ENCODE results near the gene SLC6A19. TPM values are rescaled to one million over a fixed set of nuclear protein-coding genes. Genes with fewer than 3 reads are reported as not detected.

Gene SLC6A19
- total and polyA plus RNA-seq, 2 experiments from 2014 or later, result 0.09 to 0.32 TPM

- DNase-seq (ENCODE audit: low read depth in 1 of 2, low spot score in 1 of 2), result peak in 1 of 2 donors; percentile 42
Observed at GRCh38 chr5:1243487-1244130, 42.2 kb downstream of the SLC6A19 start.

GRCh38 chr5:1244255-1244654 is 42.9 kb downstream of the SLC6A19 start:
- no peak for DNase-seq (ENCODE audit: low read depth in 1 of 2, low spot score in 1 of 2)
- H3K4me1 ChIP-seq (ENCODE audit: low read depth), result no peaks in the 10 kb centered on the region
- H3K9me3 ChIP-seq (ENCODE audit: low read depth), result no peaks in the 10 kb centered on the region
- no peaks in the 10 kb centered on the region for H3K36me3 ChIP-seq
- TF ChIP-seq, protein P1, sequence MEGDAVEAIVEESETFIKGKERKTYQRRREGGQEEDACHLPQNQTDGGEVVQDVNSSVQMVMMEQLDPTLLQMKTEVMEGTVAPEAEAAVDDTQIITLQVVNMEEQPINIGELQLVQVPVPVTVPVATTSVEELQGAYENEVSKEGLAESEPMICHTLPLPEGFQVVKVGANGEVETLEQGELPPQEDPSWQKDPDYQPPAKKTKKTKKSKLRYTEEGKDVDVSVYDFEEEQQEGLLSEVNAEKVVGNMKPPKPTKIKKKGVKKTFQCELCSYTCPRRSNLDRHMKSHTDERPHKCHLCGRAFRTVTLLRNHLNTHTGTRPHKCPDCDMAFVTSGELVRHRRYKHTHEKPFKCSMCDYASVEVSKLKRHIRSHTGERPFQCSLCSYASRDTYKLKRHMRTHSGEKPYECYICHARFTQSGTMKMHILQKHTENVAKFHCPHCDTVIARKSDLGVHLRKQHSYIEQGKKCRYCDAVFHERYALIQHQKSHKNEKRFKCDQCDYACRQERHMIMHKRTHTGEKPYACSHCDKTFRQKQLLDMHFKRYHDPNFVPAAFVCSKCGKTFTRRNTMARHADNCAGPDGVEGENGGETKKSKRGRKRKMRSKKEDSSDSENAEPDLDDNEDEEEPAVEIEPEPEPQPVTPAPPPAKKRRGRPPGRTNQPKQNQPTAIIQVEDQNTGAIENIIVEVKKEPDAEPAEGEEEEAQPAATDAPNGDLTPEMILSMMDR (IDR thresholded peaks at IDR 0.05; ENCODE audit: low read depth, low read length), result no peak
- no peaks in the 10 kb centered on the region for H3K27me3 ChIP-seq
- H3K4me3 ChIP-seq, result no peak overlapping the region
- no peak overlapping the region for H3K27ac ChIP-seq

More at GRCh38 chr5:1243487-1244130, 42.2 kb downstream of the SLC6A19 start:
- Histone ChIP-seq H3K27me3 (no peaks in the 10 kb centered on the region), H3K4me3 (no peak overlapping the region), H3K36me3 (no peaks in the 10 kb centered on the region), H3K27ac (no peak overlapping the region), H3K9me3 (ENCODE audit: low read depth) (no peaks in the 10 kb centered on the region), H3K4me1 (ENCODE audit: low read depth) (no peaks in the 10 kb centered on the region)
- TF ChIP-seq, protein P1 (IDR thresholded peaks at IDR 0.05; ENCODE audit: low read depth, low read length), result no peak

- no peaks in the 10 kb centered on the region for H3K27me3 ChIP-seq
- no peaks in the 10 kb centered on the region for H3K36me3 ChIP-seq
- H3K27ac ChIP-seq, result no peak overlapping the region
- peak in 1 of 2 donors; percentile 12 for DNase-seq (ENCODE audit: low read depth in 1 of 2, low spot score in 1 of 2)
- H3K9me3 ChIP-seq (ENCODE audit: low read depth), result no peaks in the 10 kb centered on the region
- no peaks in the 10 kb centered on the region for H3K4me1 ChIP-seq (ENCODE audit: low read depth)
- H3K4me3 ChIP-seq, result no peak overlapping the region
- TF ChIP-seq, protein P1 (IDR thresholded peaks at IDR 0.05; ENCODE audit: low read depth, low read length), result no peak
Observed at GRCh38 chr5:1244976-1245375, 43.6 kb downstream of the SLC6A19 start.

GRCh38 chr5:1245905-1246576 is 44.6 kb downstream of the SLC6A19 start:
- Histone ChIP-seq H3K4me3 (no peak overlapping the region), H3K9me3 (ENCODE audit: low read depth) (no peaks in the 10 kb centered on the region), H3K27me3 (no peaks in the 10 kb centered on the region), H3K4me1 (ENCODE audit: low read depth) (no peaks in the 10 kb centered on the region), H3K36me3 (no peaks in the 10 kb centered on the region), H3K27ac (no peak overlapping the region)
- DNase-seq (ENCODE audit: low read depth in 1 of 2, low spot score in 1 of 2), result no peak
- TF ChIP-seq, protein P1 (IDR thresholded peaks at IDR 0.05; ENCODE audit: low read depth, low read length), result no peak

- H3K4me1 ChIP-seq (ENCODE audit: low read depth), result no peaks in the 10 kb centered on the region
- H3K27ac ChIP-seq, result no peak overlapping the region
- no peak overlapping the region for H3K4me3 ChIP-seq
- TF ChIP-seq, protein P1 (IDR thresholded peaks at IDR 0.05; ENCODE audit: low read depth, low read length), result no peak
- no peaks in the 10 kb centered on the region for H3K27me3 ChIP-seq
- H3K9me3 ChIP-seq (ENCODE audit: low read depth), result no peaks in the 10 kb centered on the region
- no peaks in the 10 kb centered on the region for H3K36me3 ChIP-seq
- DNase-seq (ENCODE audit: low read depth in 1 of 2, low spot score in 1 of 2), result peak; percentile 43 to 90
Observed at GRCh38 chr5:1246711-1247431, 45.5 kb downstream of the SLC6A19 start.

All from cardiac muscle cell (in vitro differentiated cells and primary cell).